Neural crest cell (in vitro differentiated cells): Measurements from ENCODE around the gene DBF4B. TPM values are rescaled to one million over a fixed set of nuclear protein-coding genes. Genes with fewer than 3 reads are reported as not detected.

Experiments
- DNase-seq: peaks from one replicate; pipeline ENCODE4 v3.0.0; 2021; ENCODE audit warnings: low read depth, mixed read lengths, low spot score
- H3K27ac Mint-ChIP-seq: one replicate; pipeline ENCODE4 v1.8.0; 2021; ENCODE audit warnings: mild to moderate bottlenecking, mixed read lengths; ENCODE audit not compliant: unreplicated experiment
- H3K27me3 Mint-ChIP-seq: 2 replicates; pipeline ENCODE4 v1.8.0; 2021; ENCODE audit warnings: low read depth, mild to moderate bottlenecking, mixed read lengths
- H3K36me3 Mint-ChIP-seq: 2 replicates; pipeline ENCODE4 v1.8.0; 2021; ENCODE audit warnings: low read depth, mild to moderate bottlenecking, mixed read lengths
- H3K4me1 Mint-ChIP-seq: 2 replicates; pipeline ENCODE4 v1.8.0; 2021; ENCODE audit warnings: mixed read lengths
- H3K4me3 Mint-ChIP-seq: one replicate; pipeline ENCODE4 v1.8.0; 2021; ENCODE audit warnings: mild to moderate bottlenecking, mixed read lengths
- H3K9me3 Mint-ChIP-seq: 2 replicates; pipeline ENCODE4 v1.8.0; 2021; ENCODE audit warnings: mixed read lengths
- CTCF ChIP-seq: fragments of 200-600 bp; sonication (generic); conservative IDR thresholded peaks from 2 replicates; pipeline ENCODE4 v1.5.0; 2021; ENCODE audit warnings: antibody characterized with exemption, mild to moderate bottlenecking
- total RNA-seq: library from RNA; stranded (reverse); gene quantifications from 2 replicates; pipeline ENCODE4 v1.2.1, GENCODE V29; 2021

DBF4B gene
- total RNA-seq, 1 donor from 2014 or later, result 51.1 TPM

GRCh38 chr17:44760474-44761308, 52.2 kb downstream of the DBF4B start:
- Mint-ChIP-seq H3K9me3 (no peaks in the 10 kb centered on the region), H3K4me1 (no peaks in the 10 kb centered on the region), H3K4me3 (peak overlapping the region; percentile 78), H3K36me3 (no peaks in the 10 kb centered on the region), H3K27me3 (peaks cover 22% of the 10 kb centered on the region), H3K27ac (no peak overlapping the region)
- TF ChIP-seq CTCF, result no peak
- no peak for DNase-seq

- Mint-ChIP-seq H3K36me3 (no peaks in the 10 kb centered on the region), H3K9me3 (no peaks in the 10 kb centered on the region), H3K4me3 (no peak overlapping the region), H3K4me1 (peaks cover 5% of the 10 kb centered on the region), H3K27ac (no peak overlapping the region), H3K27me3 (peaks cover 18% of the 10 kb centered on the region)
- DNase-seq, result no peak
- no peak for TF ChIP-seq CTCF
These were observed 53.7 kb downstream of the DBF4B start for GRCh38 chr17:44761932-44762810.

- Mint-ChIP-seq H3K36me3 (no peaks in the 10 kb centered on the region), H3K27ac (no peak overlapping the region), H3K4me3 (no peak overlapping the region), H3K4me1 (peaks cover 5% of the 10 kb centered on the region), H3K27me3 (peaks cover 8% of the 10 kb centered on the region), H3K9me3 (no peaks in the 10 kb centered on the region)
- no peak for DNase-seq
- no peak for TF ChIP-seq CTCF
These were observed 54.7 kb downstream of the DBF4B start for GRCh38 chr17:44763170-44763569.

- Mint-ChIP-seq H3K4me1 (peaks cover 5% of the 10 kb centered on the region), H3K27me3 (peaks cover 6% of the 10 kb centered on the region), H3K9me3 (no peaks in the 10 kb centered on the region), H3K36me3 (no peaks in the 10 kb centered on the region), H3K4me3 (no peak overlapping the region), H3K27ac (peak overlapping the region; percentile 12)
- no peak for DNase-seq
- TF ChIP-seq CTCF, result no peak
These were observed 57.5 kb downstream of the DBF4B start for GRCh38 chr17:44765965-44766364.

GRCh38 chr17:44766409-44767038, 58.1 kb downstream of the DBF4B start:
- Mint-ChIP-seq H3K27ac (peak overlapping the region; percentile 12), H3K27me3 (peaks cover under 1% of the 10 kb centered on the region), H3K4me1 (peaks cover 5% of the 10 kb centered on the region), H3K9me3 (no peaks in the 10 kb centered on the region), H3K4me3 (no peak overlapping the region), H3K36me3 (no peaks in the 10 kb centered on the region)
- DNase-seq, result no peak
- no peak for TF ChIP-seq CTCF
